ENCODE data around the gene SYT2. TPM values are rescaled to one million over a fixed set of nuclear protein-coding genes. Genes with fewer than 3 reads are reported as not detected.

Gene SYT2
- total and polyA plus RNA-seq, 9 of the 15 experiments (the other 6 are each of a cell fraction or from before 2014, with no cell fraction given): not detected

- no peak for TF ChIP-seq HMGXB4 (CRISPR knock-in tag; IDR thresholded peaks at IDR 0.05)
- no peak for TF ChIP-seq FOXA1 (IDR thresholded peaks at IDR 0.05; ENCODE audit: borderline replicate concordance)
- no peak for TF ChIP-seq ZNF232 (CRISPR knock-in tag; IDR thresholded peaks at IDR 0.05)
- TF ChIP-seq ZBTB26 (CRISPR knock-in tag; IDR thresholded peaks at IDR 0.05): no peak
- TF ChIP-seq ZHX1 (conservative IDR thresholded peaks at IDR 0.05; ENCODE audit: low read length): no peak
- TF ChIP-seq ZNF507 (tag; conservative IDR thresholded peaks at IDR 0.05): no peak
- TF ChIP-seq ZKSCAN1 (IDR thresholded peaks at IDR 0.05; ENCODE audit: low read depth, low read length): peak; percentile 56; the same call in 1 of the 2 replicates
- TF ChIP-seq IFI16 (CRISPR knock-in tag; IDR thresholded peaks at IDR 0.05): no peak
- no peak for TF ChIP-seq PHF8 (IDR thresholded peaks at IDR 0.05; ENCODE audit: borderline replicate concordance, low read length)
- no peak for TF ChIP-seq SAFB2 (IDR thresholded peaks at IDR 0.05; ENCODE audit: borderline replicate concordance, low read depth, low read length, severe bottlenecking)
- TF ChIP-seq SOX6 (IDR thresholded peaks at IDR 0.05): peak; percentile 68
- TF ChIP-seq ZFPM2 (CRISPR knock-in tag; IDR thresholded peaks at IDR 0.05): no peak
- TF ChIP-seq MYNN (IDR thresholded peaks at IDR 0.05): no peak
- no peak for TF ChIP-seq MYNN (CRISPR knock-in tag; IDR thresholded peaks at IDR 0.05)
- TF ChIP-seq FOXA3 (CRISPR knock-in tag; conservative IDR thresholded peaks at IDR 0.05 in 1 of 2, IDR thresholded peaks at IDR 0.05 in 1 of 2): no peak
- TF ChIP-seq BRD9 (IDR thresholded peaks at IDR 0.05; ENCODE audit: low read depth, partially characterized antibody): no peak
- no peak for TF ChIP-seq ZNF75A (CRISPR knock-in tag; IDR thresholded peaks at IDR 0.05)
- no peak for TF ChIP-seq SFPQ (IDR thresholded peaks at IDR 0.05; ENCODE audit: low read depth, low read length)
- no peak for TF ChIP-seq FOXK1 (CRISPR knock-in tag; IDR thresholded peaks at IDR 0.05; ENCODE audit: borderline replicate concordance)
- peak; percentile 15; the same call in 1 of the 2 replicates for TF ChIP-seq RAD51 (IDR thresholded peaks at IDR 0.05; ENCODE audit: borderline replicate concordance, low read depth)
- TF ChIP-seq NFYB (IDR thresholded peaks at IDR 0.05; ENCODE audit: extremely low read depth, insufficient read length): no peak
- no peak for TF ChIP-seq MAZ (CRISPR knock-in tag; conservative IDR thresholded peaks at IDR 0.05 in 1 of 2, IDR thresholded peaks at IDR 0.05 in 1 of 2)
- TF ChIP-seq BRD4 (IDR thresholded peaks at IDR 0.05): no peak
Observed at GRCh38 chr1:202577381-202577780, 132.9 kb downstream of the SYT2 start (continued).
